Measurements from ENCODE around the gene MTMR8.
A peak's percentile ranks its signal among the peaks of the same experiment; 100 is the strongest.

MTMR8 gene

GRCh38 chrX:64398088-64398487 lies 2.8 kb upstream of the MTMR8 start:
- no peak for TF ChIP-seq EZH2 (IDR thresholded peaks at IDR 0.05; ENCODE audit: borderline replicate concordance, low read depth, low read length, severe bottlenecking)
- TF ChIP-seq, protein P1, sequence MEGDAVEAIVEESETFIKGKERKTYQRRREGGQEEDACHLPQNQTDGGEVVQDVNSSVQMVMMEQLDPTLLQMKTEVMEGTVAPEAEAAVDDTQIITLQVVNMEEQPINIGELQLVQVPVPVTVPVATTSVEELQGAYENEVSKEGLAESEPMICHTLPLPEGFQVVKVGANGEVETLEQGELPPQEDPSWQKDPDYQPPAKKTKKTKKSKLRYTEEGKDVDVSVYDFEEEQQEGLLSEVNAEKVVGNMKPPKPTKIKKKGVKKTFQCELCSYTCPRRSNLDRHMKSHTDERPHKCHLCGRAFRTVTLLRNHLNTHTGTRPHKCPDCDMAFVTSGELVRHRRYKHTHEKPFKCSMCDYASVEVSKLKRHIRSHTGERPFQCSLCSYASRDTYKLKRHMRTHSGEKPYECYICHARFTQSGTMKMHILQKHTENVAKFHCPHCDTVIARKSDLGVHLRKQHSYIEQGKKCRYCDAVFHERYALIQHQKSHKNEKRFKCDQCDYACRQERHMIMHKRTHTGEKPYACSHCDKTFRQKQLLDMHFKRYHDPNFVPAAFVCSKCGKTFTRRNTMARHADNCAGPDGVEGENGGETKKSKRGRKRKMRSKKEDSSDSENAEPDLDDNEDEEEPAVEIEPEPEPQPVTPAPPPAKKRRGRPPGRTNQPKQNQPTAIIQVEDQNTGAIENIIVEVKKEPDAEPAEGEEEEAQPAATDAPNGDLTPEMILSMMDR (IDR thresholded peaks at IDR 0.05; ENCODE audit: borderline replicate concordance, extremely low read depth, low read length, poor library complexity, severe bottlenecking) = no peak
- ATAC-seq (ENCODE audit: insufficient read depth, low read depth) (no peak), DNase-seq (no peak)
- Histone ChIP-seq H3K4me1 (ENCODE audit: insufficient read depth, low read length) (peaks cover 24% of the 10 kb centered on the region), H3K9me3 (ENCODE audit: insufficient read depth, low read length, severe bottlenecking) (no peaks in the 10 kb centered on the region), H3K36me3 (ENCODE audit: insufficient read depth, low read length) (no peaks in the 10 kb centered on the region), H3K79me2 (ENCODE audit: insufficient read depth, low read length) (peaks cover 22% of the 10 kb centered on the region), H3K27ac (ENCODE audit: low read length) (no peak overlapping the region), H3K4me2 (ENCODE audit: insufficient read depth, low read length) (no peak overlapping the region), H2AFZ (ENCODE audit: low read depth, low read length) (no peak overlapping the region), H4K20me1 (ENCODE audit: insufficient read depth, low read length) (no peaks in the 10 kb centered on the region), H3K4me3 (ENCODE audit: low read depth in 1 of 2, low read length in 2 of 2) (no peak overlapping the region), H3K27me3 (ENCODE audit: insufficient read depth, low read length, poor library complexity) (no peaks in the 10 kb centered on the region), H3K9ac (ENCODE audit: low read depth, low read length) (no peak overlapping the region)

GRCh38 chrX:64395568-64395929 lies 297 bp upstream of the MTMR8 start:
- peak; percentile 32 for ATAC-seq (ENCODE audit: insufficient read depth, low read depth)
- Histone ChIP-seq H4K20me1 (ENCODE audit: insufficient read depth, low read length) (no peaks in the 10 kb centered on the region), H3K79me2 (ENCODE audit: insufficient read depth, low read length) (peaks cover 43% of the 10 kb centered on the region), H3K4me2 (ENCODE audit: insufficient read depth, low read length) (peak overlapping the region; percentile 90), H3K27me3 (ENCODE audit: insufficient read depth, low read length, poor library complexity) (no peaks in the 10 kb centered on the region), H3K4me3 (ENCODE audit: low read depth in 1 of 2, low read length in 2 of 2) (peak overlapping the region; percentile 70 to 90; a peak in 3 of 4 replicates), H3K36me3 (ENCODE audit: insufficient read depth, low read length) (no peaks in the 10 kb centered on the region), H3K4me1 (ENCODE audit: insufficient read depth, low read length) (peaks cover 35% of the 10 kb centered on the region), H3K9me3 (ENCODE audit: insufficient read depth, low read length, severe bottlenecking) (no peaks in the 10 kb centered on the region), H3K27ac (ENCODE audit: low read length) (peak overlapping the region; percentile 90), H3K9ac (ENCODE audit: low read depth, low read length) (peak overlapping the region; percentile 75), H2AFZ (ENCODE audit: low read depth, low read length) (peak overlapping the region; percentile 77)
- TF ChIP-seq, protein P1 (IDR thresholded peaks at IDR 0.05; ENCODE audit: borderline replicate concordance, extremely low read depth, low read length, poor library complexity, severe bottlenecking) = no peak
- TF ChIP-seq EZH2 (IDR thresholded peaks at IDR 0.05; ENCODE audit: borderline replicate concordance, low read depth, low read length, severe bottlenecking) = no peak
- DNase-seq = no peak

- peak; percentile 35 for ATAC-seq (ENCODE audit: insufficient read depth, low read depth)
- Histone ChIP-seq H3K9ac (ENCODE audit: low read depth, low read length) (peak overlapping the region; percentile 75), H3K4me2 (ENCODE audit: insufficient read depth, low read length) (peak overlapping the region; percentile 90), H3K4me3 (ENCODE audit: low read depth in 1 of 2, low read length in 2 of 2) (peak overlapping the region; percentile 70 to 90), H3K27me3 (ENCODE audit: insufficient read depth, low read length, poor library complexity) (no peaks in the 10 kb centered on the region), H2AFZ (ENCODE audit: low read depth, low read length) (peak overlapping the region; percentile 77), H3K9me3 (ENCODE audit: insufficient read depth, low read length, severe bottlenecking) (no peaks in the 10 kb centered on the region), H3K36me3 (ENCODE audit: insufficient read depth, low read length) (no peaks in the 10 kb centered on the region), H3K79me2 (ENCODE audit: insufficient read depth, low read length) (peaks cover 55% of the 10 kb centered on the region), H4K20me1 (ENCODE audit: insufficient read depth, low read length) (no peaks in the 10 kb centered on the region), H3K4me1 (ENCODE audit: insufficient read depth, low read length) (peaks cover 39% of the 10 kb centered on the region), H3K27ac (ENCODE audit: low read length) (peak overlapping the region; percentile 90)
- DNase-seq = no peak
- TF ChIP-seq, protein P1 (IDR thresholded peaks at IDR 0.05; ENCODE audit: borderline replicate concordance, extremely low read depth, low read length, poor library complexity, severe bottlenecking) = no peak
- no peak for TF ChIP-seq EZH2 (IDR thresholded peaks at IDR 0.05; ENCODE audit: borderline replicate concordance, low read depth, low read length, severe bottlenecking)
These were observed 986 bp downstream of the MTMR8 start for GRCh38 chrX:64394059-64394873.
